H1 (cell line): ENCODE measurements around the gene CNNM1. TPM values are rescaled to one million over a fixed set of nuclear protein-coding genes. Genes with fewer than 3 reads are reported as not detected.

ENCODE experiments used
- ATF2 ChIP-seq: IDR thresholded peaks from 2 replicates; pipeline ENCODE4 v1.6.1; 2012; ENCODE audit warnings: low read length, inconsistent platforms
- CBX5 ChIP-seq: fragments of 300-800, 300-1000 bp; sonication (generic); IDR thresholded peaks from 2 replicates; pipeline ENCODE4 v1.7.1; 2016; ENCODE audit warnings: antibody characterized with exemption, low read length, low read depth
- CBX8 ChIP-seq: fragments of 300-800, 300-1000 bp; sonication (generic); IDR thresholded peaks from 2 replicates; pipeline ENCODE4 v1.7.1; 2016; ENCODE audit warnings: low read depth, low read length, borderline replicate concordance
- CTBP2 ChIP-seq: IDR thresholded peaks from 2 replicates; pipeline ENCODE4 v1.7.0; 2011; ENCODE audit warnings: borderline replicate concordance, mild to moderate bottlenecking, moderate library complexity, mixed read lengths, low read length; ENCODE audit not compliant: insufficient read depth, insufficient read length
- GABPA ChIP-seq: IDR thresholded peaks from 2 replicates; pipeline ENCODE4 v1.6.1; 2011; ENCODE audit warnings: mild to moderate bottlenecking, low read length, moderate library complexity, borderline replicate concordance; ENCODE audit not compliant: insufficient read depth
- HDAC2 ChIP-seq, 2 experiments: fragments of 300-600 bp in 1 of 2; sonication (generic) in 1 of 2; IDR thresholded peaks; 2 replicates each; pipeline ENCODE4 v1.6.1; 2011 to 2012; ENCODE audit warnings: low read depth in 2 of 2, low read length in 2 of 2, mild to moderate bottlenecking in 2 of 2, moderate library complexity in 2 of 2, borderline replicate concordance in 1 of 2, inconsistent platforms in 1 of 2
- JUN ChIP-seq: IDR thresholded peaks from 2 replicates; pipeline ENCODE4 v1.6.1; 2011; ENCODE audit warnings: low read depth, mild to moderate bottlenecking, improper control_type of control experiment, low read length
- KDM1A ChIP-seq: fragments of 200-600, 300-600 bp; sonication (generic); IDR thresholded peaks from 2 replicates; pipeline ENCODE4 v1.7.1; 2016; ENCODE audit warnings: mild to moderate bottlenecking, low read length, borderline replicate concordance
- KDM5A ChIP-seq: fragments of 200-600 bp; IDR thresholded peaks from 2 replicates; pipeline ENCODE4 v1.7.1; 2012; ENCODE audit warnings: mild to moderate bottlenecking, low read length, inconsistent platforms, mixed read lengths
- MAX ChIP-seq: IDR thresholded peaks from 2 replicates; pipeline ENCODE4 v1.6.1; 2012; ENCODE audit warnings: inconsistent platforms
- NANOG ChIP-seq: IDR thresholded peaks from 2 replicates; pipeline ENCODE4 v1.6.1; 2011; ENCODE audit warnings: low read length, low read depth, mild to moderate bottlenecking, inconsistent platforms; ENCODE audit not compliant: insufficient read depth, poor library complexity, severe bottlenecking
- POLR2AphosphoS5 ChIP-seq: IDR thresholded peaks from 2 replicates; pipeline ENCODE4 v1.6.1; 2011; ENCODE audit warnings: low read depth, low read length
- POU5F1 ChIP-seq: IDR thresholded peaks from 2 replicates; pipeline ENCODE4 v1.6.1; 2011; ENCODE audit warnings: low read depth, mild to moderate bottlenecking, low read length, moderate library complexity
- RXRA ChIP-seq: IDR thresholded peaks from 2 replicates; pipeline ENCODE4 v1.6.1; 2011; ENCODE audit warnings: low read depth, mild to moderate bottlenecking, low read length, moderate library complexity; ENCODE audit not compliant: insufficient read depth
- SIN3A ChIP-seq, 2 experiments: IDR thresholded peaks in 1 of 2; conservative IDR thresholded peaks in 1 of 2; 2 replicates each; pipeline ENCODE4 v1.6.1; 2011 to 2012; ENCODE audit warnings: low read length in 2 of 2, improper control_type of control experiment in 1 of 2, low read depth in 1 of 2, mild to moderate bottlenecking in 1 of 2
- SIX5 ChIP-seq: IDR thresholded peaks from 2 replicates; pipeline ENCODE4 v1.6.1; 2011; ENCODE audit warnings: mild to moderate bottlenecking, low read depth, low read length
- TAF1 ChIP-seq: IDR thresholded peaks from 2 replicates; pipeline ENCODE4 v1.6.1; 2011; ENCODE audit warnings: mild to moderate bottlenecking, low read depth, low read length
- TCF12 ChIP-seq: IDR thresholded peaks from 2 replicates; pipeline ENCODE4 v1.6.1; 2011; ENCODE audit warnings: low read depth, mild to moderate bottlenecking, low read length
- TEAD4 ChIP-seq: IDR thresholded peaks from 2 replicates; pipeline ENCODE4 v1.6.1; 2012; ENCODE audit warnings: low read depth, low read length, inconsistent platforms, mixed read lengths
- USF2 ChIP-seq: IDR thresholded peaks from 2 replicates; pipeline ENCODE4 v1.6.1; 2011; ENCODE audit warnings: low read length, improper control_type of control experiment
- polyA plus RNA-seq, 7 experiments: library from polyadenylated mRNA; depleted of rRNA in 3 of 7; stranded (reverse) in 5 of 7; unstranded in 2 of 7; fragments of >200 nt in 5 of 7; fragments of 200-250 nt in 2 of 7; gene quantifications; 1 replicate in 5 of 7; 2 replicates in 1 of 7; 4 replicates in 1 of 7; pipeline versions ENCODE4 v1.2.1 to v1.2.3, GENCODE V29; 2011 to 2013; ENCODE audit warnings: missing spikeins in 2 of 7, mixed read lengths in 2 of 7
- total RNA-seq: library from RNA; stranded (reverse); fragmentation: NEBNext Ultra II Directional; extraction: Animal tissue kit (Norgen Biotek cat#: 25700); gene quantifications from 2 replicates; pipeline ENCODE4 v1.2.1, GENCODE V29; 2021

CNNM1 gene
- total and polyA plus RNA-seq, 2 of the 8 experiments (the other 6 are each of a cell fraction or from before 2014, with no cell fraction given) = 0.74 to 0.92 TPM

GRCh38 chr10:99430451-99431189 is 101.5 kb downstream of the CNNM1 start, which contains the start of gene GOT1 (continued):
- 0 out of 4 replicates have a peak, but pooled peaks have one; percentile 57 to 66 for TF ChIP-seq SIN3A (conservative IDR thresholded peaks at IDR 0.05 in 1 of 2, IDR thresholded peaks at IDR 0.05 in 1 of 2; ENCODE audit: low read depth in 1 of 2, low read length in 2 of 2)
- TF ChIP-seq POLR2AphosphoS5 = peak; percentile 86
- TF ChIP-seq HDAC2 (IDR thresholded peaks at IDR 0.05; ENCODE audit: borderline replicate concordance in 1 of 2, low read depth in 2 of 2, low read length in 2 of 2) = peak in 1 of 2 experiments; percentile 25; a peak in 1 of 4 replicates
- TF ChIP-seq CBX8 = no peak
- no peak for TF ChIP-seq SIX5
- TF ChIP-seq MAX = peak; percentile 63
- no peak for TF ChIP-seq TEAD4
- TF ChIP-seq TCF12 = no peak
- no peak for TF ChIP-seq KDM1A
- no peak for TF ChIP-seq ATF2
- no peak for TF ChIP-seq NANOG
- 0 out of 2 replicates have a peak, but pooled peaks have one; percentile 36 for TF ChIP-seq GABPA
- no peak for TF ChIP-seq CBX5
- TF ChIP-seq CTBP2 = no peak
- peak; percentile 97 for TF ChIP-seq TAF1
- TF ChIP-seq RXRA = no peak
- no peak for TF ChIP-seq JUN
- TF ChIP-seq USF2 = no peak
- peak; percentile 74; the same call in 1 of the 2 replicates for TF ChIP-seq KDM5A
- TF ChIP-seq POU5F1 = no peak
